ENCODE results near the gene PPIA.

The PPIA gene

DNA sequence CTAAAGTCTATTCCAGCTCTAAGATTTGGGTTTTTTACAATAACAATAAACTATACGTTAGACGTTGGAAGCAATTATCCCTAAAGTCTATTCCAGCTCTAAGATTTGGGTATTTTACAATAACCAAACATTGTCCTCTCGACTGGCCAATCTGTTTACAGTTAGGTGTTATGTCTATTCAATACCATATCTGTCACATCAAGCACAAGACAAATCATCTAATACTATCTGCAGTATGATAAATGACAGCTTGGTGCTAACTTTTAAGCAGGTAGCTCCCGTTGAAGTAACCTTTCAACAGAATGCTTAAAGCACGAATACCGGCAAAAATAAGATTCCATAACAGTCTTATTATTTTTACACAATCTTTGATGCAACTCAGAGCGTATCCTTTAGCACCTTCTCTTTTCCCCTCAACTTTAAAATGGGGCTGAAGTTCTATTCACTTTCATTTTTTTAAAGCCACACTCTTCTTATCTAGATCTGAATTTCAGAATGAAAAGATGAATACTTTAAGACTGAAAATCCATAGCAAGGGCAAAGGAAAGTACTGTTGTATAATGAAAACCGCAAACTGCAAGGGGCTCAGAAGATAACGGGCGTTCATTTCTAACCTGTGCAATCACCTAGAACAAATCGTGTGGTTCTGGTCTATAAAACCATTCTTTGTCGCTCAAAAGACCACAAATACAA lies 50.5 kb downstream of the PPIA start:
- Mint-ChIP-seq H3K9me3 (no peaks in the 10 kb centered on the region), H3K27me3 (no peaks in the 10 kb centered on the region), H3K36me3 (ENCODE audit: low read depth) (peaks cover 7% of the 10 kb centered on the region), H3K4me3 (peak overlapping the region; percentile 85), H3K27ac (peak overlapping the region; percentile 93), H3K4me1 (ENCODE audit: low read depth) (peaks cover 46% of the 10 kb centered on the region)
- intact Hi-C loops (cut with micrococcal nuclease), result loop anchor here (1.0 to 10.0 kb wide), 4 partner anchors 51 to 355 kb away; partner anchors contain the start of genes NUDCD3, PPIA, TMED4 and ZMIZ2

DNA sequence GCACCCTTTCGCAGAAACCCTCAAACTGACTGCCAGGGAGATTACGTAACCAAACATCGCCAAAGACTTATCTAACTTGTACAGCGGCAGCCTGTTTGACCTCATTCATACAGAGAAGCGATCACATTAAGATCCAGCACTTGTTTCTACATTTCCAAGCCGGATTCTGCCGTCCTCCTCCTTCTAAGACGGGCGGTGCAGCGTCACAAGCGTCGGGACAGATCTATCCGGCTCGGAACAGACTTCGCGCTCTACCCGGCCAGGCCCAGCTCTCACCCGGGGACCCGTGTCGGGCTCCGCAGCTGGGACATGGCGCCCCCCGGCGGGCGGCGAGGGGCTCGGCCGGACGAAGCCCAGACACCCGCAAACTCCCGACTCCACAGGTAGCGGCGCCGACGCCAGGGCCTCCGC lies 51.0 kb downstream of the PPIA start:
- intact Hi-C loops (cut with micrococcal nuclease), result loop anchor here (1.0 to 10.0 kb wide), 4 partner anchors 51 to 355 kb away; partner anchors contain the start of genes NUDCD3, PPIA, TMED4 and ZMIZ2
- Mint-ChIP-seq H3K4me3 (peak overlapping the region; percentile 85), H3K27ac (peak overlapping the region; percentile 93), H3K4me1 (ENCODE audit: low read depth) (peaks cover 46% of the 10 kb centered on the region), H3K27me3 (no peaks in the 10 kb centered on the region), H3K9me3 (no peaks in the 10 kb centered on the region), H3K36me3 (ENCODE audit: low read depth) (peaks cover 5% of the 10 kb centered on the region)

- Mint-ChIP-seq H3K27me3 (no peaks in the 10 kb centered on the region), H3K27ac (peak within 1 kb of the TSS; percentile 93), H3K36me3 (ENCODE audit: low read depth) (no peaks in the 10 kb centered on the region), H3K9me3 (no peaks in the 10 kb centered on the region), H3K4me3 (peak within 1 kb of the TSS; percentile 85), H3K4me1 (ENCODE audit: low read depth) (peaks cover 45% of the 10 kb centered on the region)
- intact Hi-C loops (cut with micrococcal nuclease), result loop anchor here (1.0 to 10.0 kb wide), 5 partner anchors 37 to 356 kb away; partner anchors contain the start of genes NUDCD3, PPIA, PURB and TMED4
Measured at GRCh38 chr7:44847920-44848634, 51.6 kb downstream of the PPIA start, which contains the start of gene H2AZ2. TSS of gene H2AZ2 (minus strand) at chr7:44848087. CDS start at chr7:44847971, 116 bp downstream.

DNA sequence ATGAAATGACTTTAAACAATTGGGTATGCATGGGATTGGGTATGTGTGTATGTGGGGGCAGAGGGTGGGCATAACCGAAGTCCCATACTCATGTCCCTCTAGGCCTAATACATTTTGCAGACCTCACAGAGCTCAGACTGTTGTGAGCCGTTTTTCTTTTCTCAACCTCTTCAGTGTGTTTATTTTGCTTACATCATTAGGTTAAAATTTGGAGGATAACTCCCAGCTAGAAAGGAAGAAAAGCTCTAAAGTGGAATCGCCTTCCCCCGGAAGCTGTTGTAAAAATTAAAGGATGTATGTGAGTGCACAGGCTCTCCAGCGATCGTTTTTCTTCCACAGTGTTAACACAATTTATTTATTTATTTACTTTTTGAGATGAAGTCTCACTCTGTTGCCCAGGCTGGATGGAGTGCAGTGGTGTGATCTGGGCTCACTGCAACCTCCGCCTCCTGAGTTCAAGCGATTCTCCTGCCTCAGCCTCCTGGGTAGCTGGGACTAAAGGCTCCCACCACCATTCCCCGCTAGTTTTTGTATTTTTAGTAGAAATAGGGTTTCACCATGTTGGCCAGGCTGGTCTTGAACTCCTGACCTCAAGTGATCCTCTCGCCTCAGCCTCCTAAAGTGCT lies 52.9 kb downstream of the PPIA start:
- Mint-ChIP-seq H3K4me1 (ENCODE audit: low read depth) (peaks cover 40% of the 10 kb centered on the region), H3K27me3 (no peaks in the 10 kb centered on the region), H3K4me3 (no peak overlapping the region), H3K36me3 (ENCODE audit: low read depth) (no peaks in the 10 kb centered on the region), H3K9me3 (no peaks in the 10 kb centered on the region), H3K27ac (peak overlapping the region; percentile 37)
- intact Hi-C loops (cut with micrococcal nuclease), result loop anchor here (5.0 to 10.0 kb wide), 2 partner anchors 105 to 357 kb away; partner anchors contain the start of genes NUDCD3 and ZMIZ2

DNA sequence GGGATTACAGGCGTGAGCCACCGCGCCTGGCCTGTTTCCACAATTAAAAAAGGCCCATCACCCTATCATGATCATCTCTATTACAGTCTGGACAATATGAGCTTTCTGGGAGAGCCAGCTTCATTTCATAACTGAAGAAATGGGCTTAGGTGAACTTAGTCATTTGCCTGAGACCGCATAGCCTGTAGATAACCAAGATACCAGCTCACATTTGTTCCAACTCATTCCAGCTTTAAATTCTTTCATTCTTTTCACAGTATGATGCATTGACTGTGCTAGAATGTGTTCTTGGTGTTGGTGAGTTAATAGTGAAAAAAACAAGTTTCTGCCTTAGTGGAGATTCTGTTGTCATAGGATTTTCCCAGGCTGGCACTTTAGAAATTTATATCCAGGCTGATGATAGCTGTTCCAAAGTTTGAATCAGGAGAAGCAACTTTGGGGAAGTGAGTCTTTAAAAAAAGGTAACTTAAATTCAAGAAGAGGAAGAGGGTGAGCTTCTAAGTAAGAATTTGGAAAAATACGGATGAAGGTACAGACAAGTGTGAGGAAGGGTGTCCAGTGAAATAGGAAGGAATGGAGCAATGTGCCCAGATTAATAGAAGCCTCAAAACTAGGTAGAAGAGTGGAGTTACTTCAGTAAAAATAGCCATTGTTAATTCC lies 53.5 kb downstream of the PPIA start:
- Mint-ChIP-seq H3K27me3 (no peaks in the 10 kb centered on the region), H3K9me3 (no peaks in the 10 kb centered on the region), H3K36me3 (ENCODE audit: low read depth) (no peaks in the 10 kb centered on the region), H3K4me3 (no peak overlapping the region), H3K27ac (peak overlapping the region; percentile 37), H3K4me1 (ENCODE audit: low read depth) (peaks cover 34% of the 10 kb centered on the region)
- intact Hi-C loops (cut with micrococcal nuclease), result loop anchor here (5.0 to 10.0 kb wide), 2 partner anchors 105 to 358 kb away; partner anchors contain the start of genes NUDCD3 and ZMIZ2

GRCh38 chr7:44852590-44852989 lies 56.1 kb downstream of the PPIA start:
- no peaks in the 10 kb centered on the region for H3K36me3 Mint-ChIP-seq (ENCODE audit: low read depth)
- no peak overlapping the region for H3K27ac Mint-ChIP-seq
- no peaks in the 10 kb centered on the region for H3K9me3 Mint-ChIP-seq
- H3K27me3 Mint-ChIP-seq, result no peaks in the 10 kb centered on the region
- intact Hi-C loops (cut with micrococcal nuclease), result no loop called here
- no peak overlapping the region for H3K4me3 Mint-ChIP-seq
- peaks cover 28% of the 10 kb centered on the region for H3K4me1 Mint-ChIP-seq (ENCODE audit: low read depth)

All from dendritic cell treated with granulocyte-macrophage colony-stimulating factor and Interleukin-4, amounts not matched to agents 40 ng/mL and 50 ng/mL, for 4 days (primary cell).